Testis (tissue), 2 donors: ENCODE data around the gene DAP3.

Experiments used
- POLR2A ChIP-seq: fragments of 450-650 bp; IDR thresholded peaks from one replicate; pipeline ENCODE4 v1.6.1; 2017; ENCODE audit warnings: antibody characterized with exemption, mild to moderate bottlenecking, moderate library complexity
- TF ChIP-seq, protein P1 (sequence below), 3 experiments: fragments of 450-650 bp in 2 of 3; fragments of 200-600 bp in 1 of 3; sonication (generic) in 1 of 3; IDR thresholded peaks; one replicate each; pipeline ENCODE4 v1.5.1; 2016 to 2019; ENCODE audit warnings: antibody characterized with exemption in 3 of 3, mild to moderate bottlenecking in 2 of 3, moderate library complexity in 1 of 3

DNA sequence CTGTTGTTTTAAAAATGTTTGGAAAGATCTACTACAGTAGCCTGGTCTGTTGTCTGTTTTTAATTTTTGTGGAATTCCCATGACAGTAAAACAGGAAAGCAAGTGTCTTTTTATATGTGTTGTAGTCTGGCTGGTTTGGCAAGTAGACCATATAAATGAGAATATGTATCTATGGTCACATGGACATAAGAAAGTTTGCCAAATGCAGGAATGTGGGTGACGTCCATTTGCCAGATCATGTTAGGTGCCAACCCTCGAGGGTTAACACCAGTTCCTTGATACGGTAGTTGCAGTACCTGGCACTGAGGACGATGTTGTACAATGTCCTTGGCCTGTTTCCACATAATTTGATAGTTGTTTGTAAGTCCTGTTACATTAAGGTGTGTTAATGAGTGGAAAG is 6.2 kb downstream of the DAP3 start:
- TF ChIP-seq POLR2A = no peak
- TF ChIP-seq, protein P1, sequence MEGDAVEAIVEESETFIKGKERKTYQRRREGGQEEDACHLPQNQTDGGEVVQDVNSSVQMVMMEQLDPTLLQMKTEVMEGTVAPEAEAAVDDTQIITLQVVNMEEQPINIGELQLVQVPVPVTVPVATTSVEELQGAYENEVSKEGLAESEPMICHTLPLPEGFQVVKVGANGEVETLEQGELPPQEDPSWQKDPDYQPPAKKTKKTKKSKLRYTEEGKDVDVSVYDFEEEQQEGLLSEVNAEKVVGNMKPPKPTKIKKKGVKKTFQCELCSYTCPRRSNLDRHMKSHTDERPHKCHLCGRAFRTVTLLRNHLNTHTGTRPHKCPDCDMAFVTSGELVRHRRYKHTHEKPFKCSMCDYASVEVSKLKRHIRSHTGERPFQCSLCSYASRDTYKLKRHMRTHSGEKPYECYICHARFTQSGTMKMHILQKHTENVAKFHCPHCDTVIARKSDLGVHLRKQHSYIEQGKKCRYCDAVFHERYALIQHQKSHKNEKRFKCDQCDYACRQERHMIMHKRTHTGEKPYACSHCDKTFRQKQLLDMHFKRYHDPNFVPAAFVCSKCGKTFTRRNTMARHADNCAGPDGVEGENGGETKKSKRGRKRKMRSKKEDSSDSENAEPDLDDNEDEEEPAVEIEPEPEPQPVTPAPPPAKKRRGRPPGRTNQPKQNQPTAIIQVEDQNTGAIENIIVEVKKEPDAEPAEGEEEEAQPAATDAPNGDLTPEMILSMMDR (IDR thresholded peaks at IDR 0.05) = no peak
